Breast epithelium (tissue), 3 donors: ENCODE measurements around the gene ZNF180.

Source experiments
- POLR2A ChIP-seq: fragments of 450-650 bp; IDR thresholded peaks from one replicate; pipeline ENCODE4 v1.6.1; 2016; ENCODE audit warnings: antibody characterized with exemption, mild to moderate bottlenecking, moderate library complexity
- POLR2AphosphoS5 ChIP-seq, 3 donors: sonication (generic); formaldehyde crosslinking; IDR thresholded peaks; one replicate each; pipeline ENCODE4 v1.6.1; 2017; ENCODE audit warnings: antibody characterized with exemption in 3 of 3
- TF ChIP-seq, protein P1 (sequence below), 3 donors: fragments of 450-650 bp; IDR thresholded peaks; one replicate each; pipeline ENCODE4 v1.5.1; 2016 to 2017; ENCODE audit warnings: antibody characterized with exemption in 3 of 3, mild to moderate bottlenecking in 3 of 3, moderate library complexity in 3 of 3

DNA sequence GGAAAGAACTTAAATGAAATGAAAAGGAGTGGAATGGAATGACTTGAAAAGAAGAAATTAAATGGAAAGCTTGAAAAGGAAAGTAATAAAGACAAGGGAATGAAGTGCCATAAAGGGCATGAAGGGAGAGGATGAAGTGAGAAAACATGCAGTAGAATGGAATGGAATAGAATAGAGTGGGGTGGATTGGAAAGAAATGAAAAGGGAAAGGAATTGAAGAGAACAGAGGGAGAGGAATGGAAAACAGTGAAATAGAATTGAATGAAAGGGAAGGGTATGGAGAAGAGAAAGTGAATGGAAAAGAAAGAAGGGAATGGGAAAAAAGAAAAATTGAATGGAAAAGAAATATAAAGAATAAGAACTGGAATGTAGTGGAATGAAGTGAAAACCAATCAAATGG lies 9.2 kb upstream of the ZNF180 start:
- TF ChIP-seq POLR2AphosphoS5 (IDR thresholded peaks at IDR 0.05), result no peak
- TF ChIP-seq, protein P1, sequence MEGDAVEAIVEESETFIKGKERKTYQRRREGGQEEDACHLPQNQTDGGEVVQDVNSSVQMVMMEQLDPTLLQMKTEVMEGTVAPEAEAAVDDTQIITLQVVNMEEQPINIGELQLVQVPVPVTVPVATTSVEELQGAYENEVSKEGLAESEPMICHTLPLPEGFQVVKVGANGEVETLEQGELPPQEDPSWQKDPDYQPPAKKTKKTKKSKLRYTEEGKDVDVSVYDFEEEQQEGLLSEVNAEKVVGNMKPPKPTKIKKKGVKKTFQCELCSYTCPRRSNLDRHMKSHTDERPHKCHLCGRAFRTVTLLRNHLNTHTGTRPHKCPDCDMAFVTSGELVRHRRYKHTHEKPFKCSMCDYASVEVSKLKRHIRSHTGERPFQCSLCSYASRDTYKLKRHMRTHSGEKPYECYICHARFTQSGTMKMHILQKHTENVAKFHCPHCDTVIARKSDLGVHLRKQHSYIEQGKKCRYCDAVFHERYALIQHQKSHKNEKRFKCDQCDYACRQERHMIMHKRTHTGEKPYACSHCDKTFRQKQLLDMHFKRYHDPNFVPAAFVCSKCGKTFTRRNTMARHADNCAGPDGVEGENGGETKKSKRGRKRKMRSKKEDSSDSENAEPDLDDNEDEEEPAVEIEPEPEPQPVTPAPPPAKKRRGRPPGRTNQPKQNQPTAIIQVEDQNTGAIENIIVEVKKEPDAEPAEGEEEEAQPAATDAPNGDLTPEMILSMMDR (IDR thresholded peaks at IDR 0.05), result no peak
- TF ChIP-seq POLR2A, result no peak
